ENCODE measurements around the gene TIAM1. TPM values are rescaled to one million over a fixed set of nuclear protein-coding genes. Genes with fewer than 3 reads are reported as not detected.

TIAM1 gene
- total RNA-seq, 4 donors from 2014 or later, result 5.4 to 10.6 (median 6.0) TPM

- TF ChIP-seq, protein P1, sequence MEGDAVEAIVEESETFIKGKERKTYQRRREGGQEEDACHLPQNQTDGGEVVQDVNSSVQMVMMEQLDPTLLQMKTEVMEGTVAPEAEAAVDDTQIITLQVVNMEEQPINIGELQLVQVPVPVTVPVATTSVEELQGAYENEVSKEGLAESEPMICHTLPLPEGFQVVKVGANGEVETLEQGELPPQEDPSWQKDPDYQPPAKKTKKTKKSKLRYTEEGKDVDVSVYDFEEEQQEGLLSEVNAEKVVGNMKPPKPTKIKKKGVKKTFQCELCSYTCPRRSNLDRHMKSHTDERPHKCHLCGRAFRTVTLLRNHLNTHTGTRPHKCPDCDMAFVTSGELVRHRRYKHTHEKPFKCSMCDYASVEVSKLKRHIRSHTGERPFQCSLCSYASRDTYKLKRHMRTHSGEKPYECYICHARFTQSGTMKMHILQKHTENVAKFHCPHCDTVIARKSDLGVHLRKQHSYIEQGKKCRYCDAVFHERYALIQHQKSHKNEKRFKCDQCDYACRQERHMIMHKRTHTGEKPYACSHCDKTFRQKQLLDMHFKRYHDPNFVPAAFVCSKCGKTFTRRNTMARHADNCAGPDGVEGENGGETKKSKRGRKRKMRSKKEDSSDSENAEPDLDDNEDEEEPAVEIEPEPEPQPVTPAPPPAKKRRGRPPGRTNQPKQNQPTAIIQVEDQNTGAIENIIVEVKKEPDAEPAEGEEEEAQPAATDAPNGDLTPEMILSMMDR (IDR thresholded peaks at IDR 0.05), result peak; percentile 19 to 43 (median 23)
- TF ChIP-seq POLR2AphosphoS5 (IDR thresholded peaks at IDR 0.05), result no peak
- no peaks in the 10 kb centered on the region for H3K27me3 ChIP-seq
- WGBS, result 52% methylated on average over 5 of the region's 5 CpGs
- intact Hi-C loops (cut with DNase I), result no loop called here
- H3K27ac ChIP-seq (replicated peaks in 1 of 4), result no peak overlapping the region
- no peak overlapping the region for H3K4me3 ChIP-seq
- H3K4me1 ChIP-seq, result peaks cover 0 to 4% (median 0%) of the 10 kb centered on the region in 4 donors
- H3K36me3 ChIP-seq, result no peaks in the 10 kb centered on the region
- no peaks in the 10 kb centered on the region for H3K9me3 ChIP-seq
- no peak for DNase-seq (ENCODE audit: extremely low spot score)
Measured at GRCh38 chr21:31180256-31181081, 163.6 kb downstream of the TIAM1 start.

DNA sequence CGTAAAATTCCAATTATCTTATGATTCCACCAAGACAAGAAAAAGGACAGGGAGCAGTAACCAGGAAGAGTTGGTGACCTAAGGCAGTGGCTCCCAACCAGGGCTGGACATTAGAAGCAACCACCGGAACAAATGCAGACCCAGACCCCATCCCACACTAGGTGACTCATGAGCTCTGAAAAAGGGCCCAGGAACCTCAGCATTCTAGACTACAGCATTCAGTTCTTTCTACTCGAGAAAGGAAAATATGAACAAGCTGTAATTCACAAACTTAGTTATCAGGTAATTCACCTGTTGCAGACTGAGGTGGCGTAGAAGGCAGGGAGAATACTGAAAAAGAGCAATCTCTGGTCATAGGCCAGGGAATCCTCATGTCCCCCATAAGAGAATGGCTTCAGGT lies 167.3 kb downstream of the TIAM1 start:
- Histone ChIP-seq H3K36me3 (no peaks in the 10 kb centered on the region), H3K9me3 (no peaks in the 10 kb centered on the region), H3K27me3 (no peaks in the 10 kb centered on the region), H3K4me3 (no peak overlapping the region), H3K4me1 (peaks cover 0 to 15% (median 12%) of the 10 kb centered on the region in 4 donors), H3K27ac (replicated peaks in 1 of 4) (no peak overlapping the region)
- TF ChIP-seq, protein P1 (IDR thresholded peaks at IDR 0.05), result no peak
- TF ChIP-seq POLR2A (IDR thresholded peaks at IDR 0.05; ENCODE audit: low read depth), result no peak
- no peak for TF ChIP-seq POLR2AphosphoS5 (IDR thresholded peaks at IDR 0.05)
- TF ChIP-seq EP300 (IDR thresholded peaks at IDR 0.05), result no peak
- intact Hi-C loops (cut with DNase I), result no loop called here
- DNase-seq (ENCODE audit: extremely low spot score), result no peak
- WGBS, result 91% methylated on average over 4 of the region's 4 CpGs

- DNase-seq (ENCODE audit: extremely low spot score), result no peak
- 86% methylated on average over 2 of the region's 2 CpGs for WGBS
- intact Hi-C loops (cut with DNase I), result no loop called here
- Histone ChIP-seq H3K36me3 (no peaks in the 10 kb centered on the region), H3K27me3 (no peaks in the 10 kb centered on the region), H3K4me3 (no peak overlapping the region), H3K27ac (replicated peaks in 1 of 4) (no peak overlapping the region), H3K4me1 (peaks cover 0 to 15% (median 12%) of the 10 kb centered on the region in 4 donors), H3K9me3 (no peaks in the 10 kb centered on the region)
- TF ChIP-seq POLR2A (IDR thresholded peaks at IDR 0.05; ENCODE audit: low read depth) (no peak), EP300 (IDR thresholded peaks at IDR 0.05) (no peak), POLR2AphosphoS5 (IDR thresholded peaks at IDR 0.05) (no peak)
- TF ChIP-seq, protein P1 (IDR thresholded peaks at IDR 0.05), result no peak
Measured at GRCh38 chr21:31176080-31176551, 167.9 kb downstream of the TIAM1 start.

DNA sequence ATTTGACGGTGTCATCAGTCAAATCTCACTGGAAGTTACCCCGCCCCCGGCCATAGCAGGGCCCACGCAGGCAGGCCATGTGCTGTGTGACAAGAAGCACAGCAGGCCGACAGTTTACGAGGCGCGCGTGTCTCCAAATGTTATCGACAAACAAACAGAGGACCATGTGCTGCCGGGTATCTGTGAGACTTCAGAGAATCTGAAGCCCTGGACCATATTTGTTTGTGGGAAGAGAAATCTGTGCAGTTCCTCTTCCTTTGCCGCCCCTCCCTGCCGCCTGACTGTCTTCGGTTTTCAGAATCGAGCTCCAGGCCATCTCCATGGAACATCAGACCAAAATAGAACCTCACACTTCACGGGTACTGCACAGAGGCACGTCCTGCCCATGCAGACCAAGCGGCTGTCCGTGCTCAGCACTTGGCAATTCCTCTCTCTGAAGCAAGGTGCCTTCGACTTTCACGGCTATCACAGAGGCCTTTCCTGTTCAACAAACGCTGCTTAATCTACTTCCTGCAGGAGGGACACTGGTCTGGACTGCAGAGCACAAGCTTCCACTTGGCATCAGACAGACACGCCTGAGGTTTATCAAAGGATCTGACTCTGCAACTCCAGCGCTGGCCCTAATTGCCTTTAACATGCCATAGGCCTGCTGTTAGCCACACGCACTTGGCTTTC lies 170.0 kb downstream of the TIAM1 start:
- WGBS, result 52% methylated on average over 24 of the region's 25 CpGs
- Histone ChIP-seq H3K9me3 (no peaks in the 10 kb centered on the region), H3K36me3 (no peaks in the 10 kb centered on the region), H3K4me3 (no peak overlapping the region), H3K4me1 (peaks cover 0 to 15% (median 12%) of the 10 kb centered on the region in 4 donors), H3K27me3 (no peaks in the 10 kb centered on the region), H3K27ac (replicated peaks in 1 of 4) (peak overlapping the region in 3 of 4 donors; percentile 32 to 52 (median 45))
- TF ChIP-seq EP300 (IDR thresholded peaks at IDR 0.05) (no peak), POLR2AphosphoS5 (IDR thresholded peaks at IDR 0.05) (peak; percentile 44 to 62)
- DNase-seq (ENCODE audit: extremely low spot score), result no peak
- intact Hi-C loops (cut with DNase I), result no loop called here

- TF ChIP-seq, protein P1 (IDR thresholded peaks at IDR 0.05), result no peak
- TF ChIP-seq EP300 (IDR thresholded peaks at IDR 0.05) (no peak), POLR2AphosphoS5 (IDR thresholded peaks at IDR 0.05) (no peak), POLR2A (IDR thresholded peaks at IDR 0.05; ENCODE audit: low read depth) (no peak)
- Histone ChIP-seq H3K36me3 (no peaks in the 10 kb centered on the region), H3K9me3 (no peaks in the 10 kb centered on the region), H3K4me3 (no peak overlapping the region), H3K4me1 (peaks cover 0 to 15% (median 12%) of the 10 kb centered on the region in 4 donors), H3K27ac (replicated peaks in 1 of 4) (no peak overlapping the region), H3K27me3 (no peaks in the 10 kb centered on the region)
- DNase-seq (ENCODE audit: extremely low spot score), result no peak
- WGBS, result 71% methylated on average over 6 of the region's 6 CpGs
- intact Hi-C loops (cut with DNase I), result no loop called here
Measured at GRCh38 chr21:31172328-31172727, 171.7 kb downstream of the TIAM1 start.

Data from esophagus muscularis mucosa (tissue), 4 donors.